NCI-H446 treated with DMSO at 0.1 percent for 48 hours (cell line): ENCODE data around the gene TBCC.
A peak's percentile ranks its signal among the peaks of the same experiment; 100 is the strongest.
"Not testable (repeated sequence)": the region's sequence is repeated elsewhere in the genome, so short reads cannot be mapped to it uniquely, and the experiment has no call there.

ENCODE experiments used
- DNase-seq: peaks from one replicate; lab custom pipeline; 2025; lab: John Stamatoyannopoulos, UW

The TBCC gene

GRCh38 chr6:42745640-42746462 is at the start of gene TBCC:
Gene TBCC, minus strand, starts transcription at chr6:42746103. Its CDS starts 30 bp downstream, at chr6:42746073.
- peak; percentile 98 for DNase-seq

DNA sequence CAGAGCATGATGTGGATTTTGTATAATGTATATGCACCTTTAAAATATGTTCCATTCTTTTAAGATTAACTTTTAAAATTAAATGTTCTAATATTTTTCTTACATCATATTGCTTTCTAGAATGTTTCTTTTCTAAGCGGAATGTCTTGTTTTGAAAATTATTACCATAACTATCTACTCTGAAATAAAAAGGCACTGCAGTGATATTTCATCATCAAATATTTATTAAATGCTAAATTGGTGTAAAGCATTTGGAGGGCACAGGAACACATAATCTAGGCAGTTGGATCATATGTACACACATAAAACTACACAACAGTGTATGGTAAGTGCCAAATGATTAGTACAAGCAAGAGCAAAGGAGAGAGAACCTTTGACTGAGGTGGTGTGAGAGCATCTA is 49.7 kb upstream of the TBCC start:
- no peak for DNase-seq

GRCh38 chr6:42791706-42792320 is 45.9 kb upstream of the TBCC start:
- no peak for DNase-seq

GRCh38 chr6:42790549-42791181 is 44.8 kb upstream of the TBCC start:
- no peak for DNase-seq

GRCh38 chr6:42788671-42789070 is 42.8 kb upstream of the TBCC start:
- DNase-seq, result no peak

GRCh38 chr6:42787063-42787472 is 41.2 kb upstream of the TBCC start:
- DNase-seq, result no peak

GRCh38 chr6:42786525-42786985 is 40.7 kb upstream of the TBCC start:
- no peak for DNase-seq

DNA sequence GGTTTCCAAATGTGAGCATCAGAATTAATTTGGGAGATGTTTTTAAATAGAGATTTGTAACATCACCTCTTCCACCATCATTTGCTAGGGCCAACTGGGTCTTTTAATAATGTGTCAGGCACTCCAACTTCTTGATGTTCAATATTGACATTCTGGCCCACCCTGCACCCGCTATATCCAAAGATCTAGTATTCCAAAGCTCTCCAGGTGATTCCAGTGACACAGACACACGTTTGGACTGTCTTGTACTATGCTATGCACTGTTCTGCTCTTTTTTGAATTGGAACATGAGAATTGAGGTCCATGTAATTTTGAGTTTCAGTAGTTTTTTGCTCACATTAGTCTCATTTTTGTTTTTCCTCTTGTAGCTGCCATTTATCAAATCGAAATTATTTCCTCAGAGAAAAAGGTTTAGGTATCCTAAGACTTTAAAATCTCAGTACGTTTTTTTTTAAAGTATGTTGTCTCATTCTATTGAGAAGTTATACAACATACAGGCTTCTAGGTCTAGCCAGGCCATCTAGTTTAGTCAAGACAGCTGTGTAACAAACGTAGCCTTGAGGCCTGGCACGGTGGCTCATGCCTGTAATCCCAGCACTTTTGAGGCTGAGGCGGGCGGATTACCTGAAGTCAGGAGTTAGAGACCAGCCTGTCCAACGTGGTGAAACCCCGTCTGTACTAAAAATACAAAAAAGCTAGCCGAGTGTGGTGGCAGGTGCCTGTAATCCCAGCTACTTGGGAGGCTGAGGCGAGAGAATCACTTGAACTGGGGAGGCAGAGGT is 39.0 kb upstream of the TBCC start:
- DNase-seq, result no peak

DNA sequence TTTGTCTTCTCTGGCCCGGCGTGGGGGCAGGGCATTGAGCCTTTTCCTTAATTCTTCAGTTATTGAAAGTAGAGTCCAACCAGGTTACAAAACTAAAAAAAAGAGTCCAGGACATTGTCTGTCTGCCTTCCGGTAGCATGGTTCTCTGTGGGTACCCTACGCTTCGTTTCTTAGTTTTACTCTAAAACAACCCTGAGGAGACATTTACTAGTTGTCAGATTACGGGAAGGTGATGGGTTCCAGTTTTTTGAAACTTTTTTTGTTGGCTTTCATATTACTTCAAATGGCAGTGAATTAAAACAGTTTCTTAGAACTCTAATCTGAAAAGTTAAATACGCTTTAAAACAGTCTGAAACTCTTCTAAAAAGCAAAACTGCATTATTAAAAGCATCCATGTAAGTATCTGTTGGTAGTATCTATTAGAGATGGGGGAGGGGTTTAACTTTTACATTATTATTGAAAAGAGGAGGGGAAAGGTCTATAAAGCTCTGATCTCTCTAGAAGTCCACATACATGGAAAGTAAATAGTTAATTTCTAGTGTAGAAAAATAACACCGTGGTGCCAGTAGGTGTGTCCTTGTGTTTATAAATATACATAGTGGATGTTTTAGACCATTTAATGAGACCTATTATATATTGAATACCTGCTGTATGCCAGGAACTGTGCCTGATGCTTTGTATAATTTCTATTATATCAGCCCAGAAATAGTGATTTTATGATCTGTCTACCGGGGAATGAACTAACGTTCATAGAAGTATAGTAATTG is 38.2 kb upstream of the TBCC start:
- peak; percentile 31 for DNase-seq

DNA sequence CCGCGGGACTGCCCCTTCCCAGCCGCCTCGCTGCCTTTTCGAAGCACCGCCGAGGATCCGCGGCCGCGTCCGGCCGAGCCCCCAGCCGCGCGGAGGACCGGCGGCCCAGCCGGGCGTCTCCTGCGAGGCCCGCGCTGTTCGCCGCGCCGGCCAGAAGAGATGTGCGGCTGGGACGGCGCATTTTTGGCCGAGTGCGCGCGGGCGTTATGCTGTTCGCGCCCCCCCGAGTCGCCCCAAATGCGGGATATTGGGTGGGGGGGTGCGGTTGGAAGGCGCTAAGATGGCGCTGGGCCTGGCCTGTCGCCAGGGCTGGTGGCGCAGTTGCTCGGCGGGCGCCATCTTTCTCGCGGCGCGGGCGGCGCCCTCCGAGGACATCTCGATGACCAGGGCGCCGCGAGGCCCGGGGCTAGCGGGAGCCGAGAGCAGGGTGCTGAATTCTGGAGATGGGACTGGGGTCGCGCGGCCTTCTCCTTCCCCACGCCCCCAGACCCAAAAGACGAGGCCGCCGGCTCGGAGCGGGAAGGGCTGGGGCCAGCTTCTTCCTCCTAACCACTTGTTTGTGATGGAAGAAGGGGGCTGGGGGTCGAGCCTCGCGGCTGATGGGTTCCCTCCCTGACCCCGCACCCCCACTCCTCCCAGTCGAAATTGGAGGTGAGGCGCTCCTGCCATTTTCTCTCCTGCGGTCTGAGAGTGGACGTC is 37.4 kb upstream of the TBCC start:
- peak; percentile 52 for DNase-seq

DNA sequence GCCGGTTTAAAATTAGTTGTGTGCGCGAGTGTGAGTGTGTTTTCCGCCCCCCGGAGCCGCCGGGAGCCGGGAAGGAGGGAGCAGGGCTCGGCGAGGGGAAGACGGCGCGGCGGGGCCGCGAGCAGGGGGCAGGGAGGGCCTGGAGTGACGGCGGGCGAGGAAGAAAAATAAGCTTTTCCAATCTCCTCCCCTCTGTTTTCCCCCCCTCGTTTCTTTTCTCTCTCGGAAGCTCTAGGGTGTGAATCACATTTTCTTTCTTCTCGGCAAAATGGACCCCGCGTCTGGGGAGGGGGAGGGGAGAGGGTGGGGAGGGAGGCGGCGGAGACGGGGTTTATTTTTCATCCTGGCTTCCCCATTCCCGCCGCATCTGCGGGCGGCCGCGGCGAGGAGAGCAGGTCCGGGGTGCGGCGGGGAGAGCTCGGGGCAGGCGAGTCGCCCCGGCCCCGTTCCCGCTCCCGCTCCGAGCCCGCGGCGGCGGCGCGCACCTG is 36.8 kb upstream of the TBCC start:
- DNase-seq, result peak; percentile 75

DNA sequence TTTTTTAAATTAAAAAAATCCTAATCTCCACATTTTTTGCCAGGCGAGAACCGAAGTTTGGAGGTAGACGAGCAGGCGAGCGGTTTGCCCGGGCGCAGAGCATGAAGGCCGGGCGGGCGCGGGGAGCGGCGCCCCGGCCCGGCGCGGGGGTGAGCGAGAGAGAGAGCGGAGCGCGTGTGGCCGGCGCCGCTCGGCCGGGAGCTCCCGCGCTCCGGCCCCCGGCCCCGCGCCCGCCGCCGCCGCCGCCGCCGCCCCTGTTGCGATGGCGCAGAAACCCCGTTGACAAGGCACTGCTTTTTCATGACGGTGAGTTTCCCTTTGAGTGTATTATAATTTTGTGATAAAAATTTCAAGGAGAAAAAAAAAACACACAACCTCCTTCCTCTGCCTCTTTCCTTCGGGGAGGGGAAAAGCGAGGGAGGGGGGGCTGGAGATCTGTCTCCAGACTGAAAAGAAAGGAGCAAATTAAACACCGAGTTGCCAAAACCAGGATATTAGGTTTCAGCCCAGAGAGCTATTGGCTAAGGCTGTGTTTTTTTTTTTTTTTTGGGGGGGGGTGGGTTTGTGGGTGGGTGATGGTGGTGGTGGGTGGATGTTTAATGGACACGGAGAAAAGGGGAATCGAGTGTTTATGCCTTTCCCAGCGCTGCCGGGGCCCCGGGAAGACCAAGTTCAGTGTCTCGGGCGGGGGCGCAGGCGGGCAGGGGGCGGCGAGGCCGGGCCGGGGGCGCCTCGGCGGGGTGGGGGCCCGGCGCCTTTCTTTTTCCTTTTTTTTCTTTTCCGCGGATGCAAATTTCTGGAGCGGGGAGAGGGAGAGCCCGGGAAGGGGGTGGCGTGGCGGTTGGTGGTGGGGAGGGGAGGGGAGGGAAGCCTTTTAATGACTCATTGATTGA is 36.1 kb upstream of the TBCC start, which contains the start of gene BICRAL:
Gene BICRAL, plus strand, starts transcription at position 257 of the 893 bp plus-strand sequence. CDS start 39,971 bp downstream, outside the sequence.
- DNase-seq, result peak; percentile 71

- no peak for DNase-seq
Observed at GRCh38 chr6:42781546-42781795, 35.6 kb upstream of the TBCC start.

GRCh38 chr6:42779521-42779920 is 33.6 kb upstream of the TBCC start:
- DNase-seq, result no peak

DNA sequence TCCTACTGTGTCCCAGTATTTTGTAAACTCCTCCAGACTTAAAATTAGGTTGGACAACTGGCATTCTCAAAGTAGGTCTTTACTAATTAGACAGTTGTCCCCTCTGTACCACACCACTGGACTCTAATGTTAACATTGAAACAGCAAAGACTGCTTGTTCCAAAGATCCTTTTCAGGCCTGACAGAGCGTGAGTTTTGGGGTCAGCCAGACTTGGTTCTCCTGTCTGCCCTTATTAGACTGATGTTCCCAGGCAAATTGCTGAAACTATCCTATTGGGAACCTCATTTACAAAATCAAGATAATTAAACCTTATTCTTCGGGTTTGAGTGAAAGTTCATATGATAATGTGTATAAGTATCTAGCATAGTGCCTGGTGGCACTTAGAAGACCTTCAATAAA is 32.2 kb upstream of the TBCC start:
- DNase-seq, result no peak

- DNase-seq, result no peak
Observed at GRCh38 chr6:42777126-42777822, 31.4 kb upstream of the TBCC start.

- not testable (repeated sequence) for DNase-seq
Observed at GRCh38 chr6:42774821-42775487, 29.1 kb upstream of the TBCC start.

DNA sequence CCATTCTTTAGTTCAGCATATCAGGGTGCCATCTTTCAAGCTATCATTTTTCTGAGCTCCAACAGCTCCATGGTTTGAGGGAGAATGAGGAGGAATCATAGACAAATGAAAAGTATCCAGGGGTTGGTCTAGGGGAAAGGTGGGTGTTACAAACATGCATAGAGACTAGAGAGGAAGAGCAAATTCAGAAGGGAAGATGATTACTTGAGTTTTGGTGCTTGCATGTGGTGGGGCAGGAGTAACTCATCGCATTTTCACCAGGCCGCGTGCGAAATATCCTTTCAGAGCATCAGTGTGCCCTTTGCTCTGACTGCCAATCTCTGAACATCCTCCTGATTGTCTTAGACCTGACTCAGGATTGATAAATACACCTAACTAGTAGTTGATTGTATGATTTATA is 28.3 kb upstream of the TBCC start:
- DNase-seq, result no peak

GRCh38 chr6:42771741-42772100 is 25.8 kb upstream of the TBCC start:
- no peak for DNase-seq
